GM19043 (cell line): ENCODE results near the gene SH3BP5L.

Experiments
- ATAC-seq: cut with Tn5 transposase; IDR thresholded peaks from one replicate; pipeline ENCODE4 v1.9.1; 2021; ENCODE audit warnings: low read depth; ENCODE audit not compliant: unreplicated experiment

The SH3BP5L gene

DNA sequence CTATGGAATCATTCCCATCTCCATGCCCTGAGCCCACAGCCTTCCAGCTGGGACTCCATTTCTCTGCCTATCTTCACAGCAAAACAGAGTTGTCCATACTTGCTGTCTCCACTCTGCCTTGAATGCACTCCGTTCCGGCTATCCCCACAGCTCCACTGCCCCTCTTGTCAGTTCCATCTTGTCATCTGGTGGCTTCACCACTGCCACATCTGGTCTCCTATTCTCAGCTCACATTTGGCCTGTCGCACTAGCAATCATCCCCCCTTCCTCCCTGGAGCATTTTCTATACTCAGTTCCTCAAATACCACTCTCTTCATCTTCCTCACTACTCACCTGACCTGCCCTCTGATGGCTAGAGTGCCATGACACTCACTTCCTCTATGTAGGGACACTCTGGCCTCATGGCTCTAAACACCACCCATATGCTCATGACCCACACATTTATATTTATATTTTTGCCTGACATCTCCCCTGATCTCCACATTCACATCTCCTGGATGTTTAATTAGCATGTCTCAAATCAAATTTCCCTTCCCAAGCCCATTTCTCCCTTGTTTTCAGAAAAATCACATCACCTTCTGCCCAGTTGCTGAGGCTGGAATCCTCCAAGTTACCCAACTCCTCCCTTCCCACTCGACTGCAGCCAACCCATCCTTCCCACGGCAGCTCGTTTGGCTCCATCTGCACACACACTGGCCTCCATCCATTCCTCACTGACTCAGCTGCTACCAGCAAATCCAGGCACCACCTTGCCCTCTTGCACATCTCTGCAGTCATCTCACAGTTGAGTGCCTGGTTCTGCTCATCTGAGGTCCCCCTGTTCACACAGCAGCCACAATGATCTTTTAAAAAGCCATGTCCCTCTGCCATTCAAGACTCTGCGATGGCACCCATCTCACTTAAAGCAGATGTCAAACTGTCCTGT is 27.0 kb upstream of the SH3BP5L start:
- peak; percentile 35 for ATAC-seq

DNA sequence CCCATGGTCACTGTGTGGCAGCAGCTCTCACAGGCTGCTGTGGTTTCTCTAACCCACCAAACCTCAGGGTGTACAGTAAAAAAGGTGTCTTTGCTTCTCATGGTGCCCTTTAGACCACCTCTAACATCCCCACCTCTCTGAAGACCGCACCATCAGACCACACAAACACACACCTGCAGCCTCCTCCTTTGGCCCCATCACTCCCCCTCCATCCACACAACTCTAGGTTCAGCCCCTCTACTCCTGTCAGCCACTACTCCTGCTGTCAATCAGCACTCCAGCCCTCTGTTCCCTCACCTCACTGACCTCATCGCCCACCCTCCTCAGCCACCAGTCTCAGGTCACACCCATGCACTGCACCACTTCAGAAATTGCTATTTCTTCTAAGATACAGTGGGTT is 25.7 kb upstream of the SH3BP5L start:
- ATAC-seq, result no peak

DNA sequence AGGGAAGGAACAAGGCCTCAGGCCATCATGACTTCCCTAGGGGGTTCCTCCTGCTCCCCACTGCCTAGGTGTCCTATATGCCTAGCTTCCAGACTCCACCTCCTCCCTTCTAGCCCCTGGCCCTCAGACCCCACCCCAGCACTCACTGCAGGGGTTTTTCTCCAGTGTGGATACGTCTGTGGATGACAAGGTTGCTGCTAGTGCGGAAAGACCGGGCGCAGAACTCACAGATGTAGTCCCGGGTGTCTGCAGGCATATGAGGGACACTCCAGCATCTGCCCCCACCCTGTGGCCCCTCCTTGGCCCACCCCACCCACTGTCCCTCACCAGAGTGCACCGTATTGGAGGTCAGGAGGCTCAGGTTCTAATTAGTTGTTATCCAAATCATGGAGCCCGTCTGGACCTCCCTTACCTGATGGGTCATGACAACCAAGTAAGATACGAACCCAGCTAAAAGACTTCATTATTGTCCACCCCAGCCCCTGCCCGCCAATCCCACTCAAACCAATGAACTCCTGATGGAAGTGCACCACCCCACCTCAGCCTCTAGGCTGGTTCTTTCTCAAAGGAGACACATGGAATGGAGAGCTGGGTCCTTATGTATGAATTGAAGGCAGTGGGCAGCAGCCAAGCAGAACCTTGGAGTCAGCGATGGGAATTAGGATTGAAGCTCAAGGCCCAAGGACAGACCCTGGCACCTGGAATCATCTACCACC is 25.0 kb upstream of the SH3BP5L start:
- no peak for ATAC-seq

DNA sequence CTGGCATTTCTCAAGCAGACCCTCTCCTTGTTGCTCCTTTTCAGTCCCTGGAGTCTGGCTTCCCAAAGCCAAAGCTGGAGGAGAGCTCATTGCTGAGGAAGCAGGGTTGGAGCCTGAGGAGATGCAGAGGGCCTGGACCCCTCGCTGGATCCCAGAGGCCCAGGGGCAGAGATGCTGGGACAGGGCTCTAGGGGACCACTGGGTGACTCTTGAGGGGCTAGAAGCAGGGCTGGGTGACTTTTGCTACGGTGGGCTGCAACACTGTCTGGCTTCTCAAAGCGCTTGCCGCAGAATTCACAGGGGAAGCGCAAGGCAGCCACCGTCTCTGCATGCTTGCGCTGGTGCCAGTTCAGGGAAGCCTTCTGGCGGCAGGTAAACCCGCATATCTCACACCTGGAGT is 24.4 kb upstream of the SH3BP5L start:
- no peak for ATAC-seq

DNA sequence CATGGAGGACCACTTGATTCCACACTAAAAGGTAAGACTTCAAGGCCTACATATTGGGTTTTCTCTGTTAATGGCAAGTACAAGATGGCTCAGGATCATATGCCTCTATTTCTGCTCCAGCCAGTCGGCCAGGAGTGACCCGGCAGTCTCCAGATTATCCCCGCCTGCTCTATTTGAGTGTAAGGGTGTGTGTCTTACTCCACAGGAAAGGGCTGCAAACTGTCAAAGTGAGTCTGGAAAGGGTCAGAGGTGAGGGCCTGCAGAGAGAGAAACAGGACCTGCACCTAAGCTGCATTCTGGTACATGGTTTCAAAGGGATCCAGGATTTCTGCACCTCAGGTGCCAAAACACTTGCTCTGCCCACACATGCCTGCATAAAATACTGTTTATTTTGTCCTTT is 23.9 kb upstream of the SH3BP5L start:
- no peak for ATAC-seq

DNA sequence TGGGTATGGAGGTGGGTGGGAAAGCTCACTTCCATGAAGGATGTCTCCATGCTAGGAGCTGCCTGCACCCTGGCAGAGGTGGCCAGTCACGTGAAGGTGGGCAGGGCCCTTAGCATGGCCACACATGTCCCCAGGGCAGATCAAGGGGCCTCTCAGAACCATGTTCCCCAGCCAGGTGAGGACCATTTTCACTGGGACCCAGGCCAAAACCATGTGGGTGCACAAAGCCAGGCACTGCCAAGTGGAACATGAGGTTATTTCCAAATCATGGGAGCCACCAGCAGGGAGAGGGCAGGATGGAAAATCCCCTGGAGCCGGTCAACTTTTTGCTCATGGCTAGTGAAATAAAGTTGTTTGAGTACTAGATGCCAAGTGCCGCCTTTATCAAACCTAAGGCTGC is 23.4 kb upstream of the SH3BP5L start:
- ATAC-seq, result no peak

DNA sequence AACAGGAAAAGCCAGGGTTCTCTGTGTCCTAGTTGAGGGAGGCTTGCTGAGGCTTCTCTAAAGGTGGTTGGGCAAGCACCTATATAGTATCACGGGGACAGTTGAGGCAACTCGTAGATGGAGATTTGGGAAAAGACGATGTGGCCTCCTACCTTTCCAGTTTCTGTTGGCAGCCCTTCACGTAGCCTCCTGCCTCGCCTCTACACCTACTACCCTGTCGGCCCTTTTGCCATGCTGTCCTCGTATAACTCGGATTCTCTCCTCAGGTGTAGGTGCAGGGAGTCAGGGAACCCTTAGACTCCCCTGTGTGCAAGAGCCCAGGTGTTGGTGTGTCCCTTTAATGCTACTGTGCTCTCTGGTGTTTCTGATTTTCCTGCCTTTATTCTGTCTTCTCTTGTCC is 22.9 kb upstream of the SH3BP5L start:
- no peak for ATAC-seq

DNA sequence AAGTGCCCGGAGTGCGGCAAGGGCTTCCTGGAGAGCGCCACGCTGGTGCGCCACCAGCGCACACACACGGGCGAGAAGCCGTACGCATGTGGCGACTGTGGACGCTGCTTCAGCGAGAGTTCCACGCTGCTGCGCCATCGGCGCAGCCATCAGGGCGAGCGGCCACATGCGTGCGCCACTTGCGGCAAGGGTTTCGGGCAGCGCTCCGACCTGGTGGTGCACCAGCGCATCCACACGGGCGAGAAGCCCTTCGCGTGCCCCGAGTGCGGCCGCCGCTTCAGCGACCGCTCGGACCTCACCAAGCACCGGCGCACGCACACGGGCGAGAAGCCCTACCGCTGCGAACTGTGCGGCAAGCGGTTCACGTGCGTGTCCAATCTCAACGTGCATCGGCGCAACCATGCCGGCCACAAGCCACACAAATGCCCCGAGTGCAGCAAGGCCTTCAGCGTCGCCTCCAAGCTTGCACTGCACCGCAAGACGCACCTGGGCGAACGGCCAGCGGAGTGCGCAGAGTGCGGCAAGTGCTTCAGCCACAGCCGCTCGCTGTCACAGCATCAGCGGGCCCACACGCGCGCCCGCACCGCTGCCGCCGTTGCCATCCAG is 22.3 kb upstream of the SH3BP5L start:
- no peak for ATAC-seq

DNA sequence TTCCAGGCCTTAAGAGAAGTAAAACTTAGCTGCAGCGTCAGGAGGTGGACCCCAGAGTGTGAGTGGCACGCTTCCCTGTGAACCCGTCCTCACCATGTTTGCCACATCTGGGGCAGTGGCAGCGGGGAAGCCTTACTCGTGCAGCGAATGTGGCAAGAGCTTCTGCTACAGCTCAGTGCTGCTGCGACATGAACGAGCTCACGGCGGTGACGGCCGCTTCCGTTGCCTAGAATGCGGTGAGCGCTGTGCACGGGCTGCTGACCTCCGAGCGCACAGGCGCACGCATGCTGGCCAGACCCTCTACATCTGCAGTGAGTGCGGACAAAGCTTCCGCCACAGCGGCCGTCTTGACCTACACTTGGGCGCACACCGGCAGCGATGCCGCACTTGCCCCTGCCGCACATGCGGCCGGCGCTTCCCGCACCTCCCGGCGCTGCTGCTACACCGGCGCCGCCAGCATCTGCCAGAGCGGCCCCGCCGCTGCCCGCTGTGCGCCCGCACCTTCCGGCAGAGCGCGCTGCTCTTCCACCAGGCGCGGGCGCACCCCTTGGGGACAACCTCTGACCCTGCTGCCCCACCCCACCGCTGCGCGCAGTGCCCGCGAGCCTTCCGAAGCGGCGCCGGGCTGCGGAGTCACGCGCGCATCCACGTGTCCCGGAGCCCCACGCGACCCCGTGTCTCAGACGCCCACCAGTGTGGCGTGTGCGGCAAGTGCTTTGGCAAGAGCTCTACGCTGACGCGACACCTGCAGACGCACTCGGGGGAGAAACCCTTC is 21.7 kb upstream of the SH3BP5L start:
- ATAC-seq, result no peak

DNA sequence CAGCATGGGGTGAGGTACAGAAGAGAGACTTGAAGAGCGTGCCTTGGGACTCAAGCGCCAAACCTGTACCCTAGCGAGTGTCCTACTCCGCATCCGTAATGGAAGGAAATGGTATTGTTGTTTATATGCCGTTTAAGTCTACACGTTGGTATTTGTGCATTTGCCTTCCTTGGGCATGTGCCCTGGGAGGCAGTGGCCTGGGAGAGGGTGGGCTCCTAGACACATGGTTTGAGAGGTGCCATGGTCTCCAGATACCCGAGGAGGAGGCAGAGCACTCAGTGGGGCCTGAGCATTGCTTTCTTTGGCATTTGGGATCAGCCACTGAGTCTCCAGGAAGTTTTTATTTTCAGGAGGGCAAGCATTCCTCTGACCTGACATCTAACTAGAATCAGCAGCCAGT is 18.8 kb upstream of the SH3BP5L start:
- no peak for ATAC-seq

DNA sequence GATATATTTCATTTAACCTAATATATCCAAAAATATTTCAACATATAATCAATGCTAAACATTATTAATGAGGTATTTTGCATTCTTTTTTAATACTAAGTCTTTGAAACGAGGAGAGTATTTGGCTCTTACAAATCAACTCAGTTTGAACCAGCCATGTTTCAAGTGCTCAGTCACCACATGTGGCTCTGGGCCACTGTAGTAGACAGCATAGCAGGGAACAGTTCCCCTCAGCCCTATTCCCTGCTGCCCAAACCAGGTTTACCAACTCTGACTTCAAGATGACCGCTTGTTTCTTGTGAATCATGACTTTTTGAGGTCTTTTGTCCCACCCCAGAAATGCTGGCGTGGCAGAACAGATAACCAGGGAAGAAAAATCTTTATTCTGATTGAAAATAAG is 18.0 kb upstream of the SH3BP5L start:
- no peak for ATAC-seq

DNA sequence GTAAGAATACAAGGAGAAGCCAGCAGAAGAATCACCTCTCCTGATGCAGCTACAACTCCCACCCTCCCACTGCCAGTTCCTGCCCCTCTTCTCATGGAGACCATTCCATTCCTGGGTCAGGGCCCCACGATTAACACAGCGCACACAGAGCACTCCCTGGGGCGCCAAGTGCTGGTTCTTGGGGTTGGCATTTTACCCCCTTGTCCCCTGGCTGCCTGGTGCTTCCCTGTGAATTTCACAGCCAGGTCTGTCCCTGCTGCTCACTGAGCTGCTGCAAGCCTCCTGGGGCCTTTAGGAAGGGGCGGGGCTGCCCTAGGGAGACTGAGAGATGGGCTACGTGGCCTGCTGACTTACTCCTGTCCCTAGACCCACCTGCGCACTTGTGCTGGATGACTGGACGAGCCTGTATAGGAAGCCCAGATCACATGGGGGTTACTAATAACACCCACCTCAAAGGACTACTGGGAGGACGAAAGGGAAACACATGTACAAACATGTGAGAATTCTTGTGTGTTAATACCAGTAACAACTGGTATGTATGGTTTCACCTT is 17.1 kb upstream of the SH3BP5L start:
- no peak for ATAC-seq

DNA sequence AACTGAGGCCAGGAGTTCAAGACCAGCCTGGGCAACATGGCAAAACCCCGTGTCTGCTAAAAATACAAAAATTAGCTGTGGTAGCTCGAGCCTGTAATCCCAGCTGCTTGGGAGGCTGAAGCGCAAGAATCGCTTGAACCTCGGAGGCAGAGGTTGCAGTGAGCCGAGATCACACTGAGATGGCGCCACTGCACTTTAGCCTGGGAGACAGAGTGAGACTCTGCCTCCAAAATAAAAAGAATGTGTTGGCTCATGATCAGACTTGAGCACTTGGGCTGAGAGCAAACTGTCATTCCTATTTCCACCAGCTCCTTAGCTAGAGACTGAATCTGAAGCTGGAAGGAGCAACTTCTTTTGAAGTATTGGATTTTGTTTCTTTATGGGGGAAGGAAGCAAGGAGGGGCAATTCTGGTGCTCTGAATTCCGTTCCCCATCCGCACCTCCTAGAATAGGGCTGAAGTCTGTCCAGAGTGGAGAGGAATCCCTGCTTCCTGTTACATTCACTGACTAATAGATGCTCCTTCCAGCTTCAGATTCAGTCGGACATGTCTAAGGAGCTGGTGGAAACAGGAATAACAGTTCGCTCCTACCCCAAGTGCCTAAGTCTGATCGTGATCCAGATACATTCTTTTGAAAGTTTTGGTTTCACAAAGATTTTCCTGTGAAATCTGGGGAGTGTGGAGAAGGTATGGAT is 16.1 kb upstream of the SH3BP5L start:
- ATAC-seq, result no peak

DNA sequence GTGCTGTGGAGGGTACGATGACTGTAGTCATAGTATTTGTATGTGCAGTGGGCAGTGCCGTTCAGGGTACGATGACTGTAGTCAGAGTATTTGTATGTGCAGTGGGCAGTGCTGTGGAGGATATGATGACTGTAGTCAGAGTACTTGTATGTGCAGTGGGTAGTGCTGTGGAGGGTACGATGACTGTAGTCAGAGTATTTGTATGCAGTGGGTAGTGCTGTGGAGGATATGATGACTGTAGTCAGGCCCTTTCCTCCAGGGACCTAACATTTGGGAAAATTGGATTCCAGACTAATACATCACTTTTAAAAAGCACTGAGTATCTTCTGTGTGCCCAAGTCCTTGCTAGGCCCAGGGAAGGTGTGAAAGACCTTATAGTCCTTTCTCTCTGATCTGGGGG is 15.2 kb upstream of the SH3BP5L start:
- ATAC-seq, result no peak

DNA sequence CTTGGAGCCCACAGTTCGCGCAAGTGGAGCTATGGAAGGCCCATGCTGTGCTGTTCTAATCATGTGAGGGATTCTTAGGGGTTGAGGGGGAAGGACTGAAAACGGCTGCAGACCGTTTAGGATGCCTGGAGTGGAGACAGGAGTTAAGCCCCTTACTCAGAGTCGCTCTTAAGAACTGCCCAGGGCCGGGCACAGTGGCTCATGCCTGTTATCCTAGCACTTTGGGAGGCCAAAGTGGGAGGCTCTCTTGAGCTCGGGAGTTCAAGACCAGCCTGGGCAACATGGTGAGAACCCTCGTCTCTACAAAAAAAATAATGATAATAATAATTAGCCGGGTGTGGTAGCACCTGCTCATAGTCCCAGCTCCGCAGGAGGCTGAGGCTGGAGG is 13.4 kb upstream of the SH3BP5L start:
- no peak for ATAC-seq

DNA sequence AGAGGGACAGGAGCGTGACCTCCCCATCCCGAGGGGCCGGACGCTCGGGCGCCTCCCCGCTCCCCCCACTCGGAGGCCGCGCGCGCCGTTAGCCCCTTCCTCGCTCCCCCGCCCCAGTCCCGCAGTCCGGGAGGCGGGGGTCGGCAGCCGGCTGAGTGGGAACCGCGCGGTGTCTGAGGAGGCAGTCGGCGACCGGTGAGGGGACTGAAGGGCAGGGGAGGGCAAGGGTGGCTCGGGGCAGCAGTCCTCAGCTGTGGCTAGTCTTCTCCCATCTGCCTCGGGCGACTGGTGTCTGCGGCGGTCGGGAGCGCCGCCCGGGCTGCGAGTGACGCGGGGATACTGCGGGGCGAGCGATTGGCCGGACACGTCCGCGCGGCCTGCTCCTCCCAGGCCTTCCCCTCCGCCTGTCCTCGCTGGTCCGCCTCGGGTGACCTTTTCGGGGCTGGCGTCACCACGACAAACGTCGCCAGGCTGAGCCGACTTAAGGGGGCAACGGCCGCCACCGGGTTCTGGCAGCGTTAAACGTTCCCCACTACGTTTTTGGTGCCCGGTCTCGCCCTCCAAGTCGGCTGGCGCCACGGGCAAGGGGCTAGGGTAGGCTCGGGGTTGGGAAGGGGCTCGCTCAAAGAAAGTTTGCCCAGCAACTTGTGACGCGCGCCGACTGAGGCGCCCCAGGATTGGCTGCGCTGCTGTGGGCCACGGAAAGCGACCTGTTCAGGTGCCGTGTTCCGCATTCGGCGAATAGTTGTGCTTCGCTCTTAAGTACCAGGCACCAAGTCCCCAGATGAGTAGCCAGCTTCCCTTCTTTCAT is 12.8 kb upstream of the SH3BP5L start:
- ATAC-seq, result peak; percentile 60

DNA sequence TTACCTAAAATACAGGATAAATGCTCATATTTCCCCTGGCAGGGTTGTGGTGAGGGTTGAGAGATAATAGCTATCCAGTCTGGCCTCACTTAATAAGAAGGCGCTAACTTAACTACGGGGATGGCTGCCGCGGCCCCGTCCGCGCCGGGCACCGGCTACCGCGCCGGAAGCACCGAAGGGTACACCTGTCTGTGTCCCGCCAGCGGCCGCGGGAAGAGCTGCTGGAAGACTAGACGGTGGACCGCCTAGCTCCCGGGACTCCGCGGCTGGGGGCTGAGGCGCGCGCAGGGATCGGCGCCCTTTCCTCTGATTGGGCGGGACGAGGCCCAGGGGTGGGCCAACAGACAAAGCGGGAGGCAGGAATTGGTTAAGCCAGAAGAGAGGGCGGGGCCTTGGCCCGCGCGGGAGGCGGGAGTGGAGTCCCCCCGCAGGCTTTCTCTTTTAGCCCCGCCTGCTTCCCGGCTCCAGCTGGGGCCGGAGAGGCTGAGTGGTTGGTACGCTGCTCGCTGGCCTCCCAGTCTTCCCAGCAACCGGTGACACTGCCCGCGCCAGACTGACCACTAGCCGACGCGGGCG is 12.2 kb upstream of the SH3BP5L start, which contains the start of gene ZNF672:
ZNF672 (plus strand) TSS at position 444 of the 576 bp plus-strand sequence. CDS start 9,051 bp downstream, outside the sequence.
- peak; percentile 74 for ATAC-seq

DNA sequence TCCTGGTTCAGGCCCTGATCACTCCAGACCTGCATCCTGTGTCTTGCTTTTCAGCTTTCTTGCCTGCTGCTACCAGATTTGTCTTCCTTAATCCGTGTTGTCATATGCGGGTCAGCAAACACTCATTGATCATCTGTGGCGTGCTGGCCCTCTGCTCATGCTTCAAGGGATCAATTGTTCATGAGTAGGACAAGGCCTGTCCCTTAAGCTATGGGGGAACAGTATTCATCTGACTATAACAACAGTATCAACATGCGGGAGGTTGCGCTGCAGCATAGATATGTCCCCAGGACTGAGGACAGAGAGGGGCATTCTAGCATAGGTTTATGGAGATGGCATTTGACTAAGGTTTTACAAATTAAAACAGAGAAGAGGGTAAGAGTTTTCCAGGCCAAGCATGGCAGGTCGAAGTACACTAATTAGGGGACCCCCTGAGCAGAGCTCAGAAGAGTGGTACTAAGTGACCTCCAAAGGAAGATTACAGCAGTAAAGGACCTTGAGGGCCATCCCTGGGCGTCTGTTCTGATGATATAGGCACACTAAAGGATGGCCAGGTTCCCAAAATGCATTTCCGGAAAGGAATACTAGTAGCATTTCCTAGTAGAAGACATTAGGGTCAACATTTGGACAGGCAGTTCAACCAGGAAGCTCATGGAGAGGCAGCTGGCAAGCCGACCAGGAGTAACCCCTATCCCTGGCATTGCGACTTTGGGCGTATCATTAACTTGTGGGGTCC is 11.5 kb upstream of the SH3BP5L start:
- ATAC-seq, result no peak
